ENCODE results near the gene KRTAP29-1.

GRCh38 chr17:41254861-41255260, 47.8 kb downstream of the KRTAP29-1 start:
- TF ChIP-seq POLR2A (IDR thresholded peaks at IDR 0.05) (no peak), CTCF (IDR thresholded peaks at IDR 0.05) (no peak)

Measured in adrenal gland (tissue), 5 donors.